ENCODE results near the gene ADRA2C.

ADRA2C gene

GRCh38 chr4:3721186-3721585 is 45.0 kb upstream of the ADRA2C start:
- no peak overlapping the region for H3K27ac ChIP-seq
- TF ChIP-seq ZFX (IDR thresholded peaks at IDR 0.05; ENCODE audit: borderline replicate concordance) (no peak), CTCF (IDR thresholded peaks at IDR 0.05) (no peak)

GRCh38 chr4:3721627-3722026 is 44.6 kb upstream of the ADRA2C start:
- H3K27ac ChIP-seq, result no peak overlapping the region
- TF ChIP-seq CTCF (IDR thresholded peaks at IDR 0.05) (no peak), ZFX (IDR thresholded peaks at IDR 0.05; ENCODE audit: borderline replicate concordance) (no peak)

- H3K27ac ChIP-seq, result no peak overlapping the region
- TF ChIP-seq ZFX (IDR thresholded peaks at IDR 0.05; ENCODE audit: borderline replicate concordance) (no peak), CTCF (IDR thresholded peaks at IDR 0.05) (no peak)
Measured at GRCh38 chr4:3722446-3723231, 43.5 kb upstream of the ADRA2C start.

GRCh38 chr4:3723232-3723642 is 42.9 kb upstream of the ADRA2C start:
- no peak for TF ChIP-seq ZFX (IDR thresholded peaks at IDR 0.05; ENCODE audit: borderline replicate concordance)
- TF ChIP-seq CTCF (IDR thresholded peaks at IDR 0.05), result no peak
- H3K27ac ChIP-seq, result no peak overlapping the region

- no peak overlapping the region for H3K27ac ChIP-seq
- no peak for TF ChIP-seq ZFX (IDR thresholded peaks at IDR 0.05; ENCODE audit: borderline replicate concordance)
Measured at GRCh38 chr4:3724319-3725231, 41.6 kb upstream of the ADRA2C start.

GRCh38 chr4:3725936-3726870 is 40.0 kb upstream of the ADRA2C start:
- TF ChIP-seq ZFX (IDR thresholded peaks at IDR 0.05; ENCODE audit: borderline replicate concordance) (no peak), CTCF (IDR thresholded peaks at IDR 0.05) (no peak)
- H3K27ac ChIP-seq, result no peak overlapping the region

- TF ChIP-seq CTCF (IDR thresholded peaks at IDR 0.05), result no peak
- no peak for TF ChIP-seq ZFX (IDR thresholded peaks at IDR 0.05; ENCODE audit: borderline replicate concordance)
- no peak overlapping the region for H3K27ac ChIP-seq
Measured at GRCh38 chr4:3727847-3728469, 38.2 kb upstream of the ADRA2C start.
